Left lung (tissue), 10 donors: ENCODE results near the gene PADI2. TPM values are rescaled to one million over a fixed set of nuclear protein-coding genes. Genes with fewer than 3 reads are reported as not detected.
"Not testable (repeated sequence)": the region's sequence is repeated elsewhere in the genome, so short reads cannot be mapped to it uniquely, and the experiment has no call there.

Source experiments
- ATAC-seq: fragments of 200-7000 bp; cut with Tn5 transposase; one replicate; pipeline ENCODE4 v1.9.1; 2020; ENCODE audit warnings: moderate library complexity
- DNase-seq, 4 donors: peaks; one replicate each; pipeline ENCODE4 v3.0.0-alpha.2; 2013 to 2020
- H3K27ac ChIP-seq, 2 donors: fragments of 200-600 bp; sonication (generic) in 1 of 2; one replicate each; pipeline versions ENCODE4 v1.5.0 to v1.8.0; 2020 to 2021
- H3K27me3 ChIP-seq, 2 donors: fragments of 200-600 bp; sonication (generic) in 1 of 2; one replicate each; pipeline versions ENCODE4 v1.5.0 to v1.8.0; 2020 to 2021
- H3K36me3 ChIP-seq, 2 donors: fragments of 200-600 bp; sonication (generic) in 1 of 2; one replicate each; pipeline versions ENCODE4 v1.5.0 to v1.8.0; 2020 to 2021
- H3K4me1 ChIP-seq, 2 donors: fragments of 200-600 bp; one replicate each; pipeline ENCODE4 v1.8.0; 2021
- H3K4me3 ChIP-seq, 2 donors: fragments of 200-600 bp; sonication (generic) in 1 of 2; one replicate each; pipeline versions ENCODE4 v1.5.0 to v1.8.0; 2020 to 2021; ENCODE audit warnings: mild to moderate bottlenecking in 1 of 2
- H3K9me3 ChIP-seq, 2 donors: fragments of 200-600 bp; sonication (generic) in 1 of 2; one replicate each; pipeline versions ENCODE4 v1.5.0 to v1.8.0; 2020 to 2021
- CTCF ChIP-seq, 2 donors: fragments of 200-600 bp; sonication (generic) in 1 of 2; IDR thresholded peaks; one replicate each; pipeline versions ENCODE4 v1.5.0 to v1.8.0; 2021; ENCODE audit warnings: antibody characterized with exemption in 2 of 2
- intact Hi-C, 2 donors: fragments of 100-400 bp; cut with DNase I; formaldehyde crosslinking; loops; one replicate each; pipeline versions ENCODE4 v1.11.2 to v1.14.2; 2022
- polyA plus RNA-seq, 6 donors: library from polyadenylated mRNA; unstranded; fragments of 120-200 nt; gene quantifications; one replicate each; pipeline ENCODE4 v1.2.1, GENCODE V29; 2013; ENCODE audit not compliant: insufficient read length in 6 of 6
- total RNA-seq, 2 donors: library from RNA; stranded (reverse); fragmentation: NEBNext Ultra II Directional; extraction: Animal tissue kit (Norgen Biotek cat#: 25700); gene quantifications; one replicate each; pipeline ENCODE4 v1.2.1, GENCODE V29; 2021
- donor health status: DM: no; HTN: yes; CAD: no.
- donor health status: DM: no; HTN: no; CAD: no.

The PADI2 gene
- total and polyA plus RNA-seq, 8 donors = 2.2 to 35.4 (median 10.6) TPM

- H3K27ac ChIP-seq = peak overlapping the region in 1 of 2 donors; percentile 92
These were observed 51.6 kb downstream of the PADI2 start for GRCh38 chr1:17067465-17068240.

GRCh38 chr1:17067069-17067426 is 52.2 kb downstream of the PADI2 start:
- H3K27me3 ChIP-seq = no peaks in the 10 kb centered on the region
- H3K4me1 ChIP-seq = peaks cover 0 to 46% of the 10 kb centered on the region in 2 donors
- H3K27ac ChIP-seq = peak overlapping the region in 1 of 2 donors; percentile 92
- intact Hi-C loops = no loop called here
- peaks cover 0 to 20% of the 10 kb centered on the region in 2 donors for H3K36me3 ChIP-seq
- no peak overlapping the region for H3K4me3 ChIP-seq
- DNase-seq (no peak), ATAC-seq (peak; percentile 18)
- peaks cover 0 to 3% of the 10 kb centered on the region in 2 donors for H3K9me3 ChIP-seq
- no peak for TF ChIP-seq CTCF (IDR thresholded peaks at IDR 0.05)

More at GRCh38 chr1:17067465-17068240, 51.6 kb downstream of the PADI2 start:
- intact Hi-C loops = no loop called here
- Histone ChIP-seq H3K4me3 (no peak overlapping the region), H3K36me3 (peaks cover 0 to 20% of the 10 kb centered on the region in 2 donors), H3K27me3 (no peaks in the 10 kb centered on the region), H3K9me3 (peaks cover 0 to 3% of the 10 kb centered on the region in 2 donors), H3K4me1 (peaks cover 0 to 40% of the 10 kb centered on the region in 2 donors)
- ATAC-seq (no peak), DNase-seq (no peak)
- TF ChIP-seq CTCF (IDR thresholded peaks at IDR 0.05) = no peak

GRCh38 chr1:17066361-17067068 is 52.7 kb downstream of the PADI2 start:
- no peak for DNase-seq
- Histone ChIP-seq H3K4me3 (no peak overlapping the region), H3K4me1 (peaks cover 0 to 50% of the 10 kb centered on the region in 2 donors), H3K36me3 (peaks cover 0 to 20% of the 10 kb centered on the region in 2 donors), H3K9me3 (peaks cover 0 to 3% of the 10 kb centered on the region in 2 donors), H3K27me3 (no peaks in the 10 kb centered on the region), H3K27ac (peak overlapping the region; percentile 23 to 92)
- intact Hi-C loops = no loop called here
- no peak for TF ChIP-seq CTCF (IDR thresholded peaks at IDR 0.05)
- peak; percentile 48 for ATAC-seq

- Histone ChIP-seq H3K9me3 (peaks cover 0 to 3% of the 10 kb centered on the region in 2 donors), H3K27me3 (no peaks in the 10 kb centered on the region), H3K36me3 (peaks cover 0 to 20% of the 10 kb centered on the region in 2 donors), H3K4me1 (peaks cover 0 to 59% of the 10 kb centered on the region in 2 donors), H3K27ac (peak overlapping the region; percentile 23 to 92), H3K4me3 (no peak overlapping the region)
- no peak for TF ChIP-seq CTCF (IDR thresholded peaks at IDR 0.05)
- intact Hi-C loops = no loop called here
- ATAC-seq (peak; percentile 13), DNase-seq (no peak)
These were observed 53.6 kb downstream of the PADI2 start for GRCh38 chr1:17065666-17066065.

GRCh38 chr1:17062751-17063150 is 56.5 kb downstream of the PADI2 start:
- not testable (repeated sequence) for H3K36me3 ChIP-seq, H3K9me3 ChIP-seq, ATAC-seq, DNase-seq, H3K27me3 ChIP-seq, H3K4me3 ChIP-seq
- intact Hi-C loops = loop anchor here in 1 of 2 donors (5.0 kb wide), 1 partner anchor 175 kb away; no protein-coding TSS in a partner anchor
- H3K4me1 ChIP-seq = peaks cover 0 to 66% of the 10 kb centered on the region in 2 donors
- peak overlapping the region in 1 of 2 donors; percentile 73 for H3K27ac ChIP-seq
